Loucy (cell line): ENCODE measurements around the gene PRRX2.

Experiments used
- H2AFZ ChIP-seq: fragments of 200-600 bp; sonication (generic); 2 replicates; pipeline ENCODE4 v1.6.0; 2016; ENCODE audit warnings: antibody characterized with exemption, mild to moderate bottlenecking, low read length, moderate library complexity
- H3F3A ChIP-seq: fragments of 200-600 bp; 2 replicates; pipeline ENCODE4 v1.6.0; 2016; ENCODE audit warnings: antibody characterized with exemption, low read depth, mild to moderate bottlenecking
- H3K27me3 ChIP-seq: fragments of 200-600 bp; sonication (generic); 2 replicates; pipeline ENCODE4 v1.6.1; 2014; ENCODE audit warnings: low read length, mild to moderate bottlenecking; ENCODE audit not compliant: insufficient read depth, poor library complexity, severe bottlenecking
- H3K36me3 ChIP-seq: fragments of 200-600 bp; sonication (generic); 2 replicates; pipeline ENCODE4 v1.6.1; 2016; ENCODE audit warnings: low read length; ENCODE audit not compliant: insufficient read depth
- H3K4me1 ChIP-seq: fragments of 200-600 bp; sonication (generic); 2 replicates; pipeline ENCODE4 v1.5.1; 2014; ENCODE audit warnings: low read length, mild to moderate bottlenecking; ENCODE audit not compliant: insufficient read depth, poor library complexity, severe bottlenecking
- H3K4me2 ChIP-seq: fragments of 200-600 bp; sonication (generic); 2 replicates; pipeline ENCODE4 v1.6.0; 2014; ENCODE audit warnings: antibody characterized with exemption, low read length, low read depth, mild to moderate bottlenecking; ENCODE audit not compliant: poor library complexity, severe bottlenecking
- H3K4me3 ChIP-seq: fragments of 200-600 bp; sonication (generic); 2 replicates; pipeline ENCODE4 v1.5.1; 2014; ENCODE audit warnings: low read length, mild to moderate bottlenecking, mixed read lengths; ENCODE audit not compliant: poor library complexity, severe bottlenecking
- H3K79me2 ChIP-seq: fragments of 200-600 bp; sonication (generic); 2 replicates; pipeline ENCODE4 v1.6.1; 2014; ENCODE audit warnings: low read length; ENCODE audit not compliant: insufficient read depth
- H3K9ac ChIP-seq: fragments of 200-600 bp; sonication (generic); 2 replicates; pipeline ENCODE4 v1.6.0; 2014; ENCODE audit warnings: mild to moderate bottlenecking, low read depth, low read length, moderate library complexity; ENCODE audit not compliant: poor library complexity, severe bottlenecking
- H3K9me2 ChIP-seq: fragments of 200-600 bp; sonication (generic); replicated peaks from 2 replicates; pipeline ENCODE4 v1.6.1; 2016; ENCODE audit warnings: low read depth, low read length, mixed read lengths
- H3K9me3 ChIP-seq: fragments of 200-600 bp; sonication (generic); 2 replicates; pipeline ENCODE4 v1.6.1; 2014; ENCODE audit warnings: mild to moderate bottlenecking, antibody characterized with exemption, low read length, low read depth; ENCODE audit not compliant: insufficient read depth
- H4K20me1 ChIP-seq: fragments of 200-600 bp; sonication (generic); 2 replicates; pipeline ENCODE4 v1.6.0; 2014; ENCODE audit warnings: antibody characterized with exemption, low read length, mild to moderate bottlenecking; ENCODE audit not compliant: insufficient read depth, poor library complexity, severe bottlenecking
- CTCF ChIP-seq: fragments of 200-600 bp; sonication (generic); conservative IDR thresholded peaks from 2 replicates; pipeline ENCODE4 v1.5.1; 2014; ENCODE audit warnings: mild to moderate bottlenecking, antibody characterized with exemption, low read length
- EZH2phosphoT487 ChIP-seq: fragments of 200-600 bp; IDR thresholded peaks from 2 replicates; pipeline ENCODE4 v1.6.1; 2018; ENCODE audit warnings: antibody characterized with exemption, mild to moderate bottlenecking, moderate library complexity, borderline replicate concordance

PRRX2 gene

GRCh38 chr9:129669141-129669718, 3.8 kb downstream of the PRRX2 start:
- no peaks in the 10 kb centered on the region for H3K9me3 ChIP-seq
- H3K4me3 ChIP-seq, result no peak overlapping the region
- no peaks in the 10 kb centered on the region for H3K9me2 ChIP-seq
- TF ChIP-seq EZH2phosphoT487 (no peak), CTCF (no peak)
- H3K27me3 ChIP-seq, result no peaks in the 10 kb centered on the region
- H3K4me1 ChIP-seq, result no peaks in the 10 kb centered on the region
- H3K4me2 ChIP-seq, result no peak overlapping the region
- no peak overlapping the region for H2AFZ ChIP-seq
- H4K20me1 ChIP-seq, result no peaks in the 10 kb centered on the region
- no peaks in the 10 kb centered on the region for H3K79me2 ChIP-seq
- H3K36me3 ChIP-seq, result no peaks in the 10 kb centered on the region
- H3F3A ChIP-seq, result no peaks in the 10 kb centered on the region
- H3K9ac ChIP-seq, result no peak overlapping the region

- Histone ChIP-seq H3K9ac (no peak overlapping the region), H3K36me3 (no peaks in the 10 kb centered on the region), H3K9me2 (no peaks in the 10 kb centered on the region), H3K4me1 (no peaks in the 10 kb centered on the region), H4K20me1 (no peaks in the 10 kb centered on the region), H3K4me3 (no peak overlapping the region), H3F3A (no peaks in the 10 kb centered on the region), H3K79me2 (no peaks in the 10 kb centered on the region), H3K4me2 (no peak overlapping the region), H2AFZ (no peak overlapping the region), H3K9me3 (no peaks in the 10 kb centered on the region), H3K27me3 (no peaks in the 10 kb centered on the region)
- no peak for TF ChIP-seq EZH2phosphoT487
- no peak for TF ChIP-seq CTCF
Measured at GRCh38 chr9:129669946-129670345, 4.5 kb downstream of the PRRX2 start.

- H3K4me3 ChIP-seq, result no peak overlapping the region
- no peaks in the 10 kb centered on the region for H4K20me1 ChIP-seq
- H3K36me3 ChIP-seq, result no peaks in the 10 kb centered on the region
- no peaks in the 10 kb centered on the region for H3K79me2 ChIP-seq
- H3K4me2 ChIP-seq, result no peak overlapping the region
- H3K9me3 ChIP-seq, result no peaks in the 10 kb centered on the region
- H2AFZ ChIP-seq, result no peak overlapping the region
- no peaks in the 10 kb centered on the region for H3F3A ChIP-seq
- TF ChIP-seq CTCF (no peak), EZH2phosphoT487 (no peak)
- no peak overlapping the region for H3K9ac ChIP-seq
- H3K27me3 ChIP-seq, result no peaks in the 10 kb centered on the region
- H3K4me1 ChIP-seq, result no peaks in the 10 kb centered on the region
- H3K9me2 ChIP-seq, result no peaks in the 10 kb centered on the region
Measured at GRCh38 chr9:129671065-129671464, 5.6 kb downstream of the PRRX2 start.
